Embryonic facial prominence (tissue), 1 donor: ENCODE data around the gene PSORS1C1.

ENCODE experiments used
- DNase-seq: peaks from one replicate; pipeline ENCODE4 v3.0.0-alpha.2; 2016; ENCODE audit errors: extremely low spot score

The PSORS1C1 gene

DNA sequence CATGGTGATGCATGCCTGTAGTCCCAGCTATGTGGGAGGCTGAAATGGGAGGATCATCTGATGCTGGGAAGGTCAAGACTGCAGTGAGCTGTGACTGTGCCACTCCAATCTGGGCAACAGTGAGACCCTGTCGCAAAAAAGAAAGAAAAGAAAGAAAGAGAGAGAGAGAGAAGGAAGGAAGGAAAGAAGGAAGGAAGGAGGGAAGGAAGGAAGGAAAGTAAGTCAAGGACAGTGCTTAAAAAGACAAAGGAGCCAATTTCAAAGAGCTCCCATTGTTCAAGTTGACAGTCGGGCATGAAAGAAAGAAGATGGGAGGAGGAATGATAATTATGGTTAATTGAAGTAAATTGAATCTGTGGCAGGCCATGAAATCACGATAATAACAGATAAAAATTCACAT lies 18.4 kb upstream of the PSORS1C1 start:
- no peak for DNase-seq

GRCh38 chr6:31096656-31097055 lies 17.9 kb upstream of the PSORS1C1 start:
- DNase-seq: no peak

GRCh38 chr6:31098449-31098938 lies 16.1 kb upstream of the PSORS1C1 start:
- DNase-seq: no peak

DNA sequence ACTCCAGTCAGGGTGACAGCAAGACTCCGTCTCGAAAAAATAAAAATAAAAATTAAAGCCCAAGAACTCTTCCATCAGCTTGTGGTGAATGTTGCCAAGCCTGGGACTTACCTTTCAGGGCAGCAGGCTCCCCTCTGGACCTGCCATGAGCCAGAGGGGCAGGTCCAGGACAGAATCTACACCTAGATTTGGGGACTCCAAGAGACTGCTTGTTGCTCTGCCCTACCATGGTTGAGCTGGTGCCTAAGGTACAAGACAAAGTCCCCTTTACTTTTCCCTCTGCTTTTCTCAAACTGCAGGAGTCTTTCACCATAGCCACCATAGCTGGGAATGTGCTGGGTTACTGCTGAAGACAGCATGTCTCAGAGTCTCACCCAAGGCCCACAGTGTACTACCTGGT lies 11.5 kb upstream of the PSORS1C1 start:
- DNase-seq: no peak

DNA sequence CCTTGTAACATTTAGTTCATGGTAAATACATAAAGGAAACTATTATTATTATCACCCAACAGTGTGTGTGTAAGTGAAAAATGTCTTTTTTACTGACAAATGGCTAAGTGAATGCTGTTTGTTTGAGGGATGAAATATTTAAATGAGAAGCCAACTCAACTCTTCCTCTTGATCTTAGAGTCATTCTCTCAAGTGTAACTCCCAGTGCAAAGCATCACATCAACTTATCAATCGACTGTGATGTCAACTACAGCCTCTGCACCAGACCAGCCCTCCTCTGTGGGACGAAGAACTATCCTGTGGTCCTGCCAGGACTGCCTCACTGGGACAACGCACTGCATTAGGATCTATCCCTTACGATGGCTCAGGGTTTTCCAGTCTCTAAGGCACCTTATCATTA lies 7.5 kb upstream of the PSORS1C1 start:
- no peak for DNase-seq

GRCh38 chr6:31110825-31111582 lies 3.6 kb upstream of the PSORS1C1 start:
- no peak for DNase-seq

DNA sequence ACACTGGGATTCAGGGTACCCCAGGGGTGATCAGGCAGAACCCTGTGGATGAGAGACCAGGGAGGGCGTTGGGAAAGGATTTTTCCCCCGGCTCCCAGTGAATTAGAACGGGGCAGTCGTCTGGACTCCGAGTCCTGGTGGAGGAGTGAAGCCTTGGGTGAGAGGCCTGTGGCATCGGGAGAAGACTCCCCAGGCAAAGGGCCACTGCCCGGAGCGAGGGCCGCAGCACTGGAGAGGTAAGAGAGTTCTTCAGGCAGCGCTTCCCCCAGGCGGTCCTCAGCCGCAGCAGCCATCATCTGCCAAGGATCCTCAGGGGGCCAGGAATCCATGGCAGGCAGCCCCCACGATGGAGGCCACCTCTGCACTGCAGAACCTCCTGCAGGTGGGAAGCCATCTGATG lies 2.9 kb upstream of the PSORS1C1 start:
- no peak for DNase-seq

DNA sequence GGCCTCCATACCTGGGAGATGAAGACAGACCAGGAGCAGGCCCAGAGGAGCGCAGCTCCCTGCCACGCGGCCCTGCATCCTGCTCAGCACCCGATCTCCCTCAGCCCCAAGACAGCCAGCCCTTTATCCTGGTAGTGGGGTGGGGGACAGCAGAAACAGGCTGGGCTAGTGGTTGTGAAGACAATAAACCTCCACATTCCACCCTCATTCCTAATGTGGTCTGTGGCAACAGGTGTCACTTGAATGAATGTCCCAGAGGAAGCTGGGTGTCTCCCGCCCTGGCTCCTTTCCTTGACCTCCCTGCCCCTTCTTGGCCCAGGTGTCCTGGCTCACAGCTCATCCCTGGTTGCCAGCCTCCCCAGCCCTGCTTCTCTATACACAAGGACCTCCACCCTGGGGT lies 2.1 kb upstream of the PSORS1C1 start, which contains the start of gene C6orf15:
C6orf15 (minus strand) TSS at position 98 of the 400 bp plus-strand sequence; CDS start at position 78, 20 bp downstream.
- DNase-seq: no peak

DNA sequence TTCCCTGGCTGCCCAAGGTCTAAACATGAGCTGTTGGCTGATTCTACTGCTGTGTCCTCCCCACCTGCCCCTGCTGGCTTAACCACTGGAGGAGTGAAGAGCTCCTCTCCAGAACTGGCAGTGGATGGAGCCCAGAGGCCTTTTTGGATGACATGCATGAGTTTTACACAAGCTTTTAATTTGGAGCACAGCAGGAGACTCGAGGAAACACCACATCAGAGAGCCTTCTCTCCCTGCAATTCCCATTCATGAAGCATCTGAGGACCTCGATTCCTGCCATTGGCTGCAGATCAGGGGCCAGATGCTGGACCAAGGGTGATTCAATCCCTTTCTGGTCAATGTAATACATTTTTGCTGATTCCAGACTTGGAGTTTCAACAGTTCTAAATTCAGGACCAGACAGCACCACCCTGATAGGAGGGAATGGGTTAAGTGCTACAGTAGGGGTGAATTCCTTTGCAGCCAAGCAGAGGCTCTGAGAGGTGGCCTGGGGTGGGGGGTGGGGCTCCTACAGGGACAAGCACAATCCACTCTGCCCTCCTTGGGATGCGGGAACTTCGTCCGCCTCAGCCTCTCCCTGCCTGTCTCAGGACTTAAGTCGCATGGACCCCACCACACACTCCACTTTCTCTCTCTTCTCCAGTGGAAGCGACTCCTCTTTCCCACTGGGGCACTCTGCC lies 599 bp upstream of the PSORS1C1 start:
- DNase-seq: no peak

DNA sequence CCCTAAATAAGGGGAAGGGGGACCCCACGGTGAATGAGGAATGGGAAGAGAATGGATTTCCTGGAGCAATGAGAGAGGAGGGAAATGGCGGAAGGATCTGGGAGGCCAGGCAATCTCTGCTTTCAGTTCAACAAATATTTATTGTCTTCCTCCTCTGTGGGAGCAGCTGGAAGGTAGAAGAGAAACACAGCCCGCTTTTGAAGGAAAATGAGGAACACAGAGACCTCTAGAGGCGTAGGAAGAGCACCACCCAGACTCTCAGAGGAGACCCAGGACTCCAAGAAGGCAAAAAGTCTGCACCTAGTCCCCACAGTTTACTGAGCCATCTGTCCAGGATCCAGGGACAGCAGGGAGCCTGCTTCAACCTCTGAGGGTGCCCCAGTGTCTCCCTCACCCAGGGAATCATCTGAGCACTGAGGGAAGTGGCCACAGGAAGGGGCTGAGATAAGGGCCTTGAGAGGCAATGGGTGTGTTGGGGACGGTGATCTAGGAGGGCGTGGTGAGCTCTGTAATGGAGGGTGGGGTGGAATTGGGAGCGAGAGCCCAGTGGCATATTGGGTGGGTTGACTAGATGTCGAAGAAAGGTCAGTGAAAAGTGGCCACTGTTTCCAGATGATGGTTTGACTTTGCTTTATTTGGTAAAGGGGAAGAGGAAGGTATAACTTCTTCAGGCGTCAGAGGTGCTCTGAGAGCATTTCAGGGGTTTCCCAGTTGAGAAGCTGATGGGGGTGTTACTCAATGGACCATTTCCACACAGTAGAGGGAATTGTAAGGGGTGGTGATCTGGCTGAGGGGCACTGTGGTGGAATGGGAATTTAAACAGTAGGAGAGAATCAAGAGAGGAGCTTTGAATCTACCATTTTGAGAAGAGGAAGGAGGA lies 610 bp downstream of the PSORS1C1 start:
- no peak for DNase-seq

DNA sequence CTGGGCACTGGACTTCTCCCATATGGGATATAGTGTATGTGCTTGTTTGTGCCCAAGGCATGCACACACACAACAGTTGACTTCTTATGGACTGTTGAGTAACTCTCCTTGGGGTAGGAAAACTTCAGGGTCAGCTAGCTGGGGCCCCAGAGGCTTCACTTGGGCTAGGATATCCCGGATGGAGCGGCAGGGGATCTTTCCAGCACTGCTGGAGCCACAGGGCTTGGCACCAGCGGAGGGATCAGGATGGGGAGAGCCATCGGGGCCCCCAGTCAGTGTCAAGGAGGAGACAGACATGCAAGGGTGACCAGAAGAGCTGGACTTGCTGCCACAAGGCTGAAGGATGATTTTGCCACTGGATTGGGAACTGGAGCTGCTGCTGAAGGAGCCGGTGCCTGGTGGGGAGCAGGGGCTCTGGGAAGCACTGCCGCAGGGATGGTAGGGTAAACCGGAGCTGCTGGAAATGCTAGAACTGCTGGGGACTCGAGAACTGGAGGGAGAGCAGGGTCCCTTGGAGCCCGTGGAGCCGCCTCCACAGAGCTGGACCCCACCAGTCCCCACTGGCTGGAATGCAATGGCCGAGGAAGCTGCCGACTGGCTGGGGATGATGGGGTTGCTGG lies 1.5 kb downstream of the PSORS1C1 start:
- no peak for DNase-seq

- DNase-seq: no peak
These were observed 2.2 kb downstream of the PSORS1C1 start for GRCh38 chr6:31116661-31117385.

DNA sequence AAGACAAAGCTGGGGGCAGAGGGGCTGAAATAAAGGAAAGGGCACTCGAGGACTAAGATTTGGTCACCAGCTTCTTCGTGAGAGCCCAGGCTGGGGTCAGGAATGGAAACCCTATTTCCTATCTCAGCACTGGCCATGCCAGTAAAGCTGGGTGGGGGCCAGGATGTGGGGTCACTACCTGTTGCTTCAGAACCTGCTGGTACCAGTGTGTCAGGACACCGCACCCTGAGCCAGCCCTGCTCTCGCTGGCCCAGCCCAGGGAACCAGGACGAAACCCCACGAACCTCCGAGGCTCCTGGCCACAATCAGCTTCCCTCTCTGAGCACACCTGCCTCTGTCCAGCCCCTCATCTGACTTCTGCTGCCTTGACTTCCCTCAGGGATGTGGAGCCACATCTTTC lies 3.6 kb downstream of the PSORS1C1 start:
- DNase-seq: no peak

DNA sequence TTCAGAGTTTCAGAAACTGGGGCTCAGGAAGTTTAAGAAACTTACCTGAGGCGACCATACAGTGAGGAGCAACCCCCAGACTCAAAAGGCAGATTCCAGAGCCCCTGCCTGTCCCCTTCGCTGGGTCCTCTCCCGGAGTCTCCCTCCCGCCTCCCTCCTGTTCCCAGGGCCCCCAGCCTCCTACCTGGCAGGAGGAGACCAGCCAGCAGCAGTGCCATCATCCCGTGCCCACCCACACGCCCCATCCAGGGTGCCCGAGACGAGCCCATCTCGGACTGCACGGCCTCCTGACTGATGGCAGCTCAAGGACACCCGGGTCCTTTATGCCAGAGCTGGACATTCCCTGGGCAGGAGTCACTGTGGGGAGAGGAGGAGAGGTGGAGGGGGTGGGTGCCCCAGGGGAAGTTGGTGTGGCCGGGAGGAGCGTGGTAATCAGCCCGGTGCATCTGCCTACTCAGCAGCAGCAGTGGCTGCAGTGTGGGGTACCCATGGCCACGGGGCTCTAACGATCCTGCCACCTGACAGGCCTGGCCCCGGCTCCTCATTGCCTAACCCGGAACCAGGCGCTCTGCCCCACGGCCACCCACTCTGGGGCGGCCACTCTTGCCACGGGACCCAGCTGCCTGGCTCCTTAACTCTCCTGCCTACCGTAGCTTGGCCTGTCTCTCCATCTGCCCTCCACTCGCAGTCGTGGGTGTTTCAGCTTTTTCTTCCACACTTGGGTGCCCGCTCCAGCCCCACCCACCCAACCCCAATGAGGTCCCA lies 5.7 kb downstream of the PSORS1C1 start, which contains the start of gene CDSN:
CDSN (minus strand) TSS at position 296 of the 765 bp plus-strand sequence; CDS start at position 269, 27 bp downstream.
- DNase-seq: no peak

DNA sequence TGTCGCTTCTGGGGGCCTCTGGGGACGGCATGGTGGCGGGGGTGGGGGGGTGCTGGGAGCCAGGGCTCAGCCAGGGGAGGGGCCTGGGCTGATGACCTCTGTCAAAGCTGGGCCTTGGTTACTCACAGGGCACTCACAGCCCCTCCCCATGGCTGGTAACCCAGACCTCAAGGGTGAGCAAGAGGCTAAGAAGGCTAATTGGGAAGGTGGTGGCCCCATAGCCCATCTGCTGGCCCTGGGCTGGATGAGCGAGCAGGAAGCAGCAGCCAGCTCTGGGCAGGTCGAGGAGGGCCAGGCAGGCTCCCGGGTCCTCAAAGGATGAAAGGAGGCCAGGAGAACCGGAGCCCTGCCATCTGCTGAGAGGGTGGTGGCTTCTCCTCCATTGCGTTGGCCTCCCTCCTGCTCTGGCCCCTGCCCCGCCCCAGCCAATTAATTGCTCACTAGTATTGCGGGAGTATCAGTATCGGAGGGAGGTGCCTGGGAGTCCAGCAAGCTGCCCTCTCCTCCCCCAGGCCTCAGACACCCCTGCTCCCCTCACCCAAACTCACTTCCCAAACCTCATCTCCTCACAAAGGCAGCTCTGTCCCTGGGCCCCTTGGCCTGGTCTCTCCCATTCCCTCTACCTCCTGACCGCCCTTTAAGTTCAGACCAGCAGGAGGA lies 6.7 kb downstream of the PSORS1C1 start:
- DNase-seq: no peak

DNA sequence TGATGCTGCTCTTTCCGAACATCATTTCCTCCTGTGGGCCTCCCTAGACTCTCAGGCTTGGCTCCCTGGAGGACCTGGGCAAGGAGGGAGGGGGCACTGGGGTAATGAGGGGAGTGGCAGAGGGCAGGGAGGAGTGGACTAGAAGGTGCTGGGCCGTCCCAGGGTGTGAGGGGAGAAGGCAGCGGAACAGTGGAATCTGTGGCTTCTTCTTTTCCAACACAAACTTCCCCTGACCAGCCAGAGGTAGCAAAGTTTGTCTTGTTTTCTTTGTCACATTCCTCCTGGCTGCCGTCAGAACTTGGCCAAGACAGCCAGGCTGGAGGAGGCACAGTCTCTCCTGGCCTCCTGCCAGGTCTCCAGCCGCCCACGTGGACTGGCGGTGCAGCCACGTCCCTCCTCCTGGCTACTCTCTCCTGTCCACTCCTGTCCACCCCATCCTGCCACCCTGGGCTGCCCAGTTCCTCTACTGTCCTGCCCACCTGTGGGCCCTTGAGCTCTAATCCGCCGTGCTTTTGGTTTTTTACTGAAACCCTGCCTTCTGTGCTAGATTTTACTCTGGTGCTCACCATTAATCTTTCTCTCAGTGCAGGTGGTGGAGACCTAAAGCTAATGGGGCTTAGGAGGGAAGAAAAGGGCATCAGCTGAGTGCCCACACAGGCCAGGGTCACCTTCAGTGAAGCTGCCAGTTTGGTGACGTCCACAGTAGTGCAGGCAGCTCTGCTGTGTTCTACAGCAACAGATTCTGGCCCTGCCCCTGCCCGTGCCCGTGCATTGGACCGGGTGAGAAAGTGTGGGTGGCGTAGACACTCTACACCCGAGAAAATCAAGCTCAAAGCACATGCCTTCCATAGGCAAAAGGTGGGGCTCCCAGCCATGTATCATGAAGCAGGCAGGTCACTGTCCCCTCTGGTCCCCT lies 8.4 kb downstream of the PSORS1C1 start:
- no peak for DNase-seq

DNA sequence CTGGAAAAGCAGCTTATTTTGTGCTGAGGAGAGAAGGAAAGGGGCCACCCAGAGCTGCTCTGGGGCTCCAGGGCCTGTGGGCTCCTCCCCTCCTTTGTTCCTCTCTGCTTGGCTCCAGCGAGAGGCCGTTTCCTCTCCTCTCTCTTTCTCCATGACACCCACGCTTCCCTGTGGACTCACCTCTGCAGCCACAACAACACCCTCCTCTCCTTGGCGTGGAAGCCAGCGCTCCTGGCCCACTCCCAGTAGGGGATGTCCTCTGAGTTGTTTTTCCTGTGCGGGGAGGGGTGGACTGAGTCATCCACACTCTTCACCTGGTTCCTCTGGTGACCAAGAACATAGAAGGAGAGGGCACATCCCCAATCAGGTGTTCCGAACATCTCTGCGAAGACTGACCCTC lies 10.6 kb downstream of the PSORS1C1 start:
- no peak for DNase-seq

DNA sequence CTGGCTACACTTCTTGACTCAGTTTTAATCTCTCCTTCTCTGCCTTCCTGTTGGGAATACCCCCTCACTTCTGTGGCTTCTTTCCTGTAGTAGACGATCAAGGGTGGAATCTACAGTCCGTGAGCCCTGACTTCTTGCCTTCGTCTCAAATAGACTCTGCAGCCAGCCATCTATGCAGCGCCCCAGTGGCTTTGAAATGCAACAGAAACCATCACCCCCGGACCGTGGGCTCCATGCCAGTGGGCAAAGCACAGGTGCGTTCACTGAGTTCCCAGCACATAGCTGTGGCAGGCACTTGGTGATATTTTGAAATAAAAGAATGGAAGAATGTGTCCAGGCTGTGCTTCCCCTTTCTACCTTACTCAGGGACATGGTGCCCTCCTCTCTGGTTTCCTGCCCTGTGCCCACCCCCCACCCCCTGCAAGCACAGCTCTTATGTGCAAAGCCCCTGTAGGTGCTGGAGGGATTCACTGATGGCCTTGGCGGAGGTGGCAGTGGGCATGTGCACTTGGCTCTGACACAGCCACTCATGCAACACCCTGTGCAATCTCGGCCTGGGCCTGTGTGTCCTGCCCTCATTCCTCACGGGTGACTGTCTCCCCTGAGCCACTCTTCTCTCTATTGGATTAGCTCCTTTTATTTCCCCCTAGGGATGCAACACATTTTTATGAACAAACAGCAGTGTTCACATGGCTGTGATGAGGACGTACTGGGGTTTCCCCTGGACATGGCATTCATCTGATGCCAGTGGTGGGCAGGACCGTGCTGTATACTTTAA lies 11.2 kb downstream of the PSORS1C1 start:
- no peak for DNase-seq
